Inflammatory macrophage treated with lipopolysaccharide for 4 hours (primary cell): ENCODE data around the gene FBXL7.

Experiments used
- DNase-seq: peaks from one replicate; pipeline ENCODE4 v3.0.0-alpha.2; 2020

FBXL7 gene

GRCh38 chr5:15787681-15788080, 287.7 kb downstream of the FBXL7 start:
- no peak for DNase-seq

- no peak for DNase-seq
Measured at GRCh38 chr5:15789642-15790041, 289.7 kb downstream of the FBXL7 start.

- no peak for DNase-seq
Measured at GRCh38 chr5:15790446-15791018, 290.6 kb downstream of the FBXL7 start.

GRCh38 chr5:15791274-15791673, 291.3 kb downstream of the FBXL7 start:
- DNase-seq, result no peak

- no peak for DNase-seq
Measured at GRCh38 chr5:15791859-15792258, 291.9 kb downstream of the FBXL7 start.

GRCh38 chr5:15794052-15794985, 294.3 kb downstream of the FBXL7 start:
- DNase-seq, result no peak

GRCh38 chr5:15796096-15796495, 296.1 kb downstream of the FBXL7 start:
- DNase-seq, result no peak

GRCh38 chr5:15796557-15796956, 296.6 kb downstream of the FBXL7 start:
- no peak for DNase-seq

GRCh38 chr5:15797116-15797515, 297.1 kb downstream of the FBXL7 start:
- DNase-seq, result no peak

GRCh38 chr5:15798006-15798405, 298.0 kb downstream of the FBXL7 start:
- no peak for DNase-seq

GRCh38 chr5:15799014-15799413, 299.0 kb downstream of the FBXL7 start:
- DNase-seq, result no peak

GRCh38 chr5:15799612-15800011, 299.6 kb downstream of the FBXL7 start:
- no peak for DNase-seq

GRCh38 chr5:15803280-15803679, 303.3 kb downstream of the FBXL7 start:
- DNase-seq, result no peak

- no peak for DNase-seq
Measured at GRCh38 chr5:15806613-15807012, 306.6 kb downstream of the FBXL7 start.

GRCh38 chr5:15807248-15807647, 307.3 kb downstream of the FBXL7 start:
- no peak for DNase-seq

GRCh38 chr5:15807871-15808270, 307.9 kb downstream of the FBXL7 start:
- DNase-seq, result no peak

- no peak for DNase-seq
Measured at GRCh38 chr5:15808577-15808976, 308.6 kb downstream of the FBXL7 start.

- no peak for DNase-seq
Measured at GRCh38 chr5:15819617-15820016, 319.6 kb downstream of the FBXL7 start.

- DNase-seq, result no peak
Measured at GRCh38 chr5:15821506-15821905, 321.5 kb downstream of the FBXL7 start.

- DNase-seq, result no peak
Measured at GRCh38 chr5:15823398-15823797, 323.4 kb downstream of the FBXL7 start.

GRCh38 chr5:15827741-15828140, 327.8 kb downstream of the FBXL7 start:
- no peak for DNase-seq

- no peak for DNase-seq
Measured at GRCh38 chr5:15831408-15831807, 331.4 kb downstream of the FBXL7 start.

GRCh38 chr5:15833365-15833764, 333.4 kb downstream of the FBXL7 start:
- DNase-seq, result no peak

GRCh38 chr5:15834596-15835245, 334.7 kb downstream of the FBXL7 start:
- DNase-seq, result no peak
